Measurements from ENCODE around the gene ITSN1.

ITSN1 gene

GRCh38 chr21:33939226-33939625, 296.9 kb downstream of the ITSN1 start:
- TF ChIP-seq CTCF (IDR thresholded peaks at IDR 0.05; ENCODE audit: control insufficient read depth, extremely low read depth, insufficient read depth) = no peak
- no peak overlapping the region for H3K4me3 ChIP-seq (ENCODE audit: low read depth, low read length)
- no peak for DNase-seq (ENCODE audit: low read depth)

GRCh38 chr21:33940164-33940880, 298.0 kb downstream of the ITSN1 start:
- DNase-seq (ENCODE audit: low read depth) = no peak
- no peak for TF ChIP-seq CTCF (IDR thresholded peaks at IDR 0.05; ENCODE audit: control insufficient read depth, extremely low read depth, insufficient read depth)
- H3K4me3 ChIP-seq (ENCODE audit: low read depth, low read length) = no peak overlapping the region

GRCh38 chr21:33940881-33941245, 298.6 kb downstream of the ITSN1 start:
- no peak for TF ChIP-seq CTCF (IDR thresholded peaks at IDR 0.05; ENCODE audit: control insufficient read depth, extremely low read depth, insufficient read depth)
- DNase-seq (ENCODE audit: low read depth) = no peak
- H3K4me3 ChIP-seq (ENCODE audit: low read depth, low read length) = no peak overlapping the region

- DNase-seq (ENCODE audit: low read depth) = no peak
- no peak overlapping the region for H3K4me3 ChIP-seq (ENCODE audit: low read depth, low read length)
- no peak for TF ChIP-seq CTCF (IDR thresholded peaks at IDR 0.05; ENCODE audit: control insufficient read depth, extremely low read depth, insufficient read depth)
Measured at GRCh38 chr21:33942426-33942825, 300.1 kb downstream of the ITSN1 start.

DNA sequence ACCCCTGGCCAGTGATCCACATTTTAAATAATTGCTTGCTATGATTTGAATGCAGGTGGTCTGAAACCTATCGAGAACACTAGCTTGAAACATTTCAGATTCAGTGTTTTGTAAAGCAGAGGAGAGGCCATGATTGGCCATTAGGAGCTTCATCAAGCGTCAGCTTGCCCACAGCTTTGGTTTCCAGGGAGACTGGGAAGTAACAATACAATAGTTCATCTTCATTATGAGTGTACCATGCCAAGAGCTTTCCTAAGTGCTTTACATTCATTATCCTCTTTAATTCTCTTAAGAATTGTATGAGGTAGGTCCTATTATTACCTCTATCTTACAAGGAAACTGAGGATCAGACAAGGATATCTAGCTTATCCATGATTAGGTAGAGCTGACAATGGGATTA, 301.0 kb downstream of the ITSN1 start:
- no peak for TF ChIP-seq CTCF (IDR thresholded peaks at IDR 0.05; ENCODE audit: control insufficient read depth, extremely low read depth, insufficient read depth)
- DNase-seq (ENCODE audit: low read depth) = no peak
- no peak overlapping the region for H3K4me3 ChIP-seq (ENCODE audit: low read depth, low read length)

GRCh38 chr21:33944185-33944763, 302.0 kb downstream of the ITSN1 start:
- H3K4me3 ChIP-seq (ENCODE audit: low read depth, low read length) = no peak overlapping the region
- no peak for TF ChIP-seq CTCF (IDR thresholded peaks at IDR 0.05; ENCODE audit: control insufficient read depth, extremely low read depth, insufficient read depth)
- no peak for DNase-seq (ENCODE audit: low read depth)

Measured in LNCaP clone FGC (cell line).